HL-60 (cell line): ENCODE data around the gene MMP25.

Experiments
- DNase-seq, 2 experiments: peaks; one replicate each; pipeline ENCODE4 v3.0.0-alpha.2; 2010 to 2020; ENCODE audit warnings: low read depth in 1 of 2, low spot score in 1 of 2
- H3K27ac ChIP-seq: fragments of 250-450 bp; sonication (Bioruptor Pico); replicated peaks from 2 replicates; pipeline ENCODE4 v1.5.1; 2020; ENCODE audit warnings: mild to moderate bottlenecking, moderate library complexity
- H3K27me3 ChIP-seq: fragments of 250-450 bp; sonication (Bioruptor Pico); 2 replicates; pipeline ENCODE4 v1.5.1; 2021; ENCODE audit warnings: mild to moderate bottlenecking, moderate library complexity; ENCODE audit not compliant: insufficient read depth, poor library complexity, severe bottlenecking
- H3K4me3 ChIP-seq: replicated peaks from 2 replicates; pipeline ENCODE4 v1.5.1; 2011; ENCODE audit warnings: mild to moderate bottlenecking, control low read depth, low read length; ENCODE audit not compliant: insufficient read depth
- CTCF ChIP-seq: IDR thresholded peaks from one replicate; pipeline ENCODE4 v1.5.1; 2011; ENCODE audit warnings: low read length, control low read depth, inconsistent platforms; ENCODE audit not compliant: insufficient read depth
- GABPA ChIP-seq: IDR thresholded peaks from 2 replicates; pipeline ENCODE4 v1.6.1; 2012; ENCODE audit warnings: low read depth
- POLR2AphosphoS5 ChIP-seq: IDR thresholded peaks from 2 replicates; pipeline ENCODE4 v1.6.1; 2012; ENCODE audit warnings: low read depth
- SPI1 ChIP-seq: IDR thresholded peaks from 2 replicates; pipeline ENCODE4 v1.6.1; 2012; ENCODE audit warnings: low read depth, mild to moderate bottlenecking, borderline replicate concordance
- TF ChIP-seq, protein P1 (sequence below): IDR thresholded peaks from 2 replicates; pipeline ENCODE4 v1.6.1; 2012; ENCODE audit warnings: low read depth; ENCODE audit not compliant: insufficient replicate concordance

MMP25 gene

DNA sequence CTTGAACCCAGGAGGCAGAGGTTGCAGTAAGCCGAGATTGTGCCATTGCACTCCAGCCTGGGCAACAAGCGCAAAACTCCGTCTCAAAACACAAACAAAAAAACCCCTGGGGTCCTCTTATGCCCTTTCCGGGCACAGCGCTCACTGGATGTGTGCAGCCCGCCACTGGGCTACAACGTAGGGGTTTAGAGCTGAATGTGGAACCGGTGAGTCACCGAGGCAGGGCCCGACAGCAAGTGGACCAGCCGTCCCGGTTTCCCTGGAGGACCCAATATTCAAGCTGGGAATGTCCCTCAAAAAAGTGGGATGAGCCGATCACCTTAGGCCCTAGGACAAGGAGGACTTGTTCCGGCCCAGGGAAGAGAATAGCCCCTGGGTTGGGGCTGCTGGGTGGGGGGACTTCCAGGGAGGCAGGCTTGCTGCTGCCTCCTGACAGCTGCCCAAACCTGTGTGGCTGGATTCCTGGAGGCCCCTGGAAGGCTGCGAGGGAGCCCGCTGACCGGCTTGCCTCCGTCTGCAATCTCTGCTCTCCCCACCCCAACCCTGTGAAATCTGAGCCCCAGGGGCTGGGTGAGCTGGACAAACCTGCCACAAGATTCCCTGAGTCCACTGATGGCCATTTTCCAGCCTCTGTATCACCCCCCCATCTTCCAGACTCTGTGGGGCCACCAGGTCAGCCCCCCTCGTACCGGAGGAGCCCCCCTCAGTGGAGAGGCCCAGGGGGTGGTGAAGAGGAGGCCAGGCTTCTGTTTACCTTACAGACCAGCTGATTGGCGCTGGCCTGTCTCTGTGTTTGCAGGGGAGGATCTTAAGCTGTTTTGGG lies 36.6 kb upstream of the MMP25 start:
- Histone ChIP-seq H3K4me3 (no peak overlapping the region), H3K27ac (no peak overlapping the region; the same call in 1 of the 2 replicates)

DNA sequence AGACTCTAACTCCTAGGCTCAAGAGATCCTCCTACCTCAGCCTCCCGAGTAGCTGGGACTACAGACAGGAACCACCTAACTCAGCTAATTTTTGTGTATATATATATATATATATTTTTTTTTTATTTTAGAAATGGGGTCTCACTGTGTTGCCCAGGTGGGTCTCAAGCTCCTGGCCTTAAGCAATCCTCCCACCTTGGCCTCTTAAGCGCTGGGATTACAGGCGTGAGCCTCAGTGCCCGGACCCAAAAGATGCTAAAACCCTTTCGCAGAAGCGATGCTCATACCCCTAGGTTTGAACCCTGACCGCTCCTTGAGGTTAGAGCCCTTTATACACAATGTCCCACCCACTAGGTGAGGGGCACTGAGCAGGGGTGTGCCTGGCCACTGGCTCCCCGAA lies 35.9 kb upstream of the MMP25 start:
- DNase-seq, result no peak
- H3K27me3 ChIP-seq, result no peaks in the 10 kb centered on the region

More for the DNA sequence above, 36.6 kb upstream of the MMP25 start:
- H3K27me3 ChIP-seq, result no peaks in the 10 kb centered on the region
- no peak for DNase-seq
- TF ChIP-seq POLR2AphosphoS5 (no peak), GABPA (no peak), CTCF (no peak), SPI1 (no peak)
- TF ChIP-seq, protein P1, sequence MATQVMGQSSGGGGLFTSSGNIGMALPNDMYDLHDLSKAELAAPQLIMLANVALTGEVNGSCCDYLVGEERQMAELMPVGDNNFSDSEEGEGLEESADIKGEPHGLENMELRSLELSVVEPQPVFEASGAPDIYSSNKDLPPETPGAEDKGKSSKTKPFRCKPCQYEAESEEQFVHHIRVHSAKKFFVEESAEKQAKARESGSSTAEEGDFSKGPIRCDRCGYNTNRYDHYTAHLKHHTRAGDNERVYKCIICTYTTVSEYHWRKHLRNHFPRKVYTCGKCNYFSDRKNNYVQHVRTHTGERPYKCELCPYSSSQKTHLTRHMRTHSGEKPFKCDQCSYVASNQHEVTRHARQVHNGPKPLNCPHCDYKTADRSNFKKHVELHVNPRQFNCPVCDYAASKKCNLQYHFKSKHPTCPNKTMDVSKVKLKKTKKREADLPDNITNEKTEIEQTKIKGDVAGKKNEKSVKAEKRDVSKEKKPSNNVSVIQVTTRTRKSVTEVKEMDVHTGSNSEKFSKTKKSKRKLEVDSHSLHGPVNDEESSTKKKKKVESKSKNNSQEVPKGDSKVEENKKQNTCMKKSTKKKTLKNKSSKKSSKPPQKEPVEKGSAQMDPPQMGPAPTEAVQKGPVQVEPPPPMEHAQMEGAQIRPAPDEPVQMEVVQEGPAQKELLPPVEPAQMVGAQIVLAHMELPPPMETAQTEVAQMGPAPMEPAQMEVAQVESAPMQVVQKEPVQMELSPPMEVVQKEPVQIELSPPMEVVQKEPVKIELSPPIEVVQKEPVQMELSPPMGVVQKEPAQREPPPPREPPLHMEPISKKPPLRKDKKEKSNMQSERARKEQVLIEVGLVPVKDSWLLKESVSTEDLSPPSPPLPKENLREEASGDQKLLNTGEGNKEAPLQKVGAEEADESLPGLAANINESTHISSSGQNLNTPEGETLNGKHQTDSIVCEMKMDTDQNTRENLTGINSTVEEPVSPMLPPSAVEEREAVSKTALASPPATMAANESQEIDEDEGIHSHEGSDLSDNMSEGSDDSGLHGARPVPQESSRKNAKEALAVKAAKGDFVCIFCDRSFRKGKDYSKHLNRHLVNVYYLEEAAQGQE, result no peak

GRCh38 chr16:3012246-3012645 lies 34.1 kb upstream of the MMP25 start:
- Histone ChIP-seq H3K4me3 (no peak overlapping the region), H3K27ac (no peak overlapping the region), H3K27me3 (no peaks in the 10 kb centered on the region)
- TF ChIP-seq SPI1, result no peak
- TF ChIP-seq, protein P1, result no peak
- TF ChIP-seq CTCF, result no peak
- no peak for DNase-seq

More for the DNA sequence above, 35.9 kb upstream of the MMP25 start:
- TF ChIP-seq, protein P1, result no peak
- no peak for TF ChIP-seq CTCF
- no peak for TF ChIP-seq GABPA
- no peak for TF ChIP-seq POLR2AphosphoS5
- no peak for TF ChIP-seq SPI1
- Histone ChIP-seq H3K4me3 (no peak overlapping the region), H3K27ac (no peak overlapping the region)
